Measurements from ENCODE around the gene SRGAP1. TPM values are rescaled to one million over a fixed set of nuclear protein-coding genes. Genes with fewer than 3 reads are reported as not detected.

Gene SRGAP1
- polyA plus RNA-seq, 1 experiment: 24.9 TPM

- CTCF ChIA-PET: no interaction called here
Measured at GRCh38 chr12:64203036-64203435, 358.5 kb downstream of the SRGAP1 start.

DNA sequence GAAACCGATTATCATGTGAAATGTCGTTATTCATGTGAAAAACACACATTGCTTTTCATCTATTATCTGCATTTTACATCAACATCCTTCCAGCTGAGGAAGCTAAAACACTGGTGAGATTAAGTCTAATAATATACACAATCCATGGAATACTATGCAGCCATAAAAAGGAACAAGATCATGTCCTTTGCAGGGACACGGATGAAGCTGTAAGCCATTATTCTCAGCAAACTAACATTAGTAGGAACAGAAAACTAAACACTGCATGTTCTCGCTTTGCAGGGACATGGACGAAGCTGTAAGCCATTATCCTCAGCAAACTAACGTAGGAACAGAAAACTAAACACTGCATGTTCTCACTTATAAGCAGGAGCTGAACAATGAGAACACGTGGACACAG is 359.3 kb downstream of the SRGAP1 start:
- H3K27ac ChIP-seq (ENCODE audit: low read depth, low read length): no peak overlapping the region
- H3K4me3 ChIP-seq (ENCODE audit: low read depth, low read length): no peak overlapping the region
- CTCF ChIA-PET: no interaction called here
- DNase-seq (ENCODE audit: low read depth, low spot score): no peak
- no peaks in the 10 kb centered on the region for H3K27me3 ChIP-seq (ENCODE audit: control insufficient read depth, insufficient read depth, low read length)
- H3K9me3 ChIP-seq (ENCODE audit: control insufficient read depth, insufficient read depth, low read length): no peaks in the 10 kb centered on the region
- TF ChIP-seq, protein P1, sequence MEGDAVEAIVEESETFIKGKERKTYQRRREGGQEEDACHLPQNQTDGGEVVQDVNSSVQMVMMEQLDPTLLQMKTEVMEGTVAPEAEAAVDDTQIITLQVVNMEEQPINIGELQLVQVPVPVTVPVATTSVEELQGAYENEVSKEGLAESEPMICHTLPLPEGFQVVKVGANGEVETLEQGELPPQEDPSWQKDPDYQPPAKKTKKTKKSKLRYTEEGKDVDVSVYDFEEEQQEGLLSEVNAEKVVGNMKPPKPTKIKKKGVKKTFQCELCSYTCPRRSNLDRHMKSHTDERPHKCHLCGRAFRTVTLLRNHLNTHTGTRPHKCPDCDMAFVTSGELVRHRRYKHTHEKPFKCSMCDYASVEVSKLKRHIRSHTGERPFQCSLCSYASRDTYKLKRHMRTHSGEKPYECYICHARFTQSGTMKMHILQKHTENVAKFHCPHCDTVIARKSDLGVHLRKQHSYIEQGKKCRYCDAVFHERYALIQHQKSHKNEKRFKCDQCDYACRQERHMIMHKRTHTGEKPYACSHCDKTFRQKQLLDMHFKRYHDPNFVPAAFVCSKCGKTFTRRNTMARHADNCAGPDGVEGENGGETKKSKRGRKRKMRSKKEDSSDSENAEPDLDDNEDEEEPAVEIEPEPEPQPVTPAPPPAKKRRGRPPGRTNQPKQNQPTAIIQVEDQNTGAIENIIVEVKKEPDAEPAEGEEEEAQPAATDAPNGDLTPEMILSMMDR (IDR thresholded peaks at IDR 0.05; ENCODE audit: low read depth, low read length): no peak
- POLR2A ChIA-PET: no interaction called here

More at GRCh38 chr12:64203036-64203435, 358.5 kb downstream of the SRGAP1 start:
- Histone ChIP-seq H3K27me3 (ENCODE audit: control insufficient read depth, insufficient read depth, low read length) (no peaks in the 10 kb centered on the region), H3K27ac (ENCODE audit: low read depth, low read length) (no peak overlapping the region), H3K4me3 (ENCODE audit: low read depth, low read length) (no peak overlapping the region), H3K9me3 (ENCODE audit: control insufficient read depth, insufficient read depth, low read length) (no peaks in the 10 kb centered on the region)
- TF ChIP-seq, protein P1 (IDR thresholded peaks at IDR 0.05; ENCODE audit: low read depth, low read length): no peak
- POLR2A ChIA-PET: no interaction called here
- no peak for DNase-seq (ENCODE audit: low read depth, low spot score)

GRCh38 chr12:64205542-64205941 is 361.0 kb downstream of the SRGAP1 start:
- Histone ChIP-seq H3K27ac (ENCODE audit: low read depth, low read length) (no peak overlapping the region), H3K9me3 (ENCODE audit: control insufficient read depth, insufficient read depth, low read length) (no peaks in the 10 kb centered on the region), H3K27me3 (ENCODE audit: control insufficient read depth, insufficient read depth, low read length) (no peaks in the 10 kb centered on the region), H3K4me3 (ENCODE audit: low read depth, low read length) (no peak overlapping the region)
- no peak for DNase-seq (ENCODE audit: low read depth, low spot score)
- TF ChIP-seq, protein P1 (IDR thresholded peaks at IDR 0.05; ENCODE audit: low read depth, low read length): no peak
- CTCF ChIA-PET: interaction anchor here (0.9 kb wide), 1 partner anchor 14 kb away, joined by 3 read pairs; no protein-coding TSS in a partner anchor
- POLR2A ChIA-PET: no interaction called here

DNA sequence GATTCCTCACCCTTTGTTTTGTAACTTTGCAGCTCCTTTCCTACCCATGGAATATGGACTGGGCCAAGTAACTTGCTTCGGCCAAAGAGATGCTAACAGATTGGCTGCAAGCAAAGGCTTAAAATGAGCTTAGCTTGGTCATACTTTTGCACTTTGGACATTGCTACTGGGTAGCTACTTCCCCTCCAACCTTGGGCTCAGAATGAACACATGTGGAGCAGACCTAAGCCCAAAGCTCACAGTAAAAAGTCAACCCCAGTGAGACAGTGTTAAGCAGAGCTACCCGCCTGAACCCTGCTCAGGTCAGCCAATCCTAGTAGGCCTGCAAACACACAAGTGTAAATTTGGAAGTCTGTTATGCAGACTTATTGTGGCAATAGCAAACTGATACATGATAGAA is 363.0 kb downstream of the SRGAP1 start:
- H3K27me3 ChIP-seq (ENCODE audit: control insufficient read depth, insufficient read depth, low read length): no peaks in the 10 kb centered on the region
- H3K9me3 ChIP-seq (ENCODE audit: control insufficient read depth, insufficient read depth, low read length): no peaks in the 10 kb centered on the region
- POLR2A ChIA-PET: no interaction called here
- H3K27ac ChIP-seq (ENCODE audit: low read depth, low read length): no peak overlapping the region
- CTCF ChIA-PET: interaction anchor here (0.5 kb wide), 1 partner anchor 184 kb away, joined by 3 read pairs; no protein-coding TSS in a partner anchor
- no peak overlapping the region for H3K4me3 ChIP-seq (ENCODE audit: low read depth, low read length)
- no peak for DNase-seq (ENCODE audit: low read depth, low spot score)
- TF ChIP-seq, protein P1 (IDR thresholded peaks at IDR 0.05; ENCODE audit: low read depth, low read length): no peak

Small RNA genes within 50 kb of the gene (small RNA-seq; reads per million reads assigned to genes)
- gene AC020611.1 (ENCODE audit: insufficient read length, low read depth) (not detected), gene RNU6-1009P (ENCODE audit: insufficient read length, low read depth) (not detected)

Other genes with a start within 250 kb of the SRGAP1 start
- gene DPY19L2, start 176.2 kb upstream of the SRGAP1 start, polyA plus RNA-seq (2011; rRNA removed): 5.1 and 7.8 TPM in 2 replicates
- gene RXYLT1, start 64.8 kb upstream of the SRGAP1 start, polyA plus RNA-seq (2011; rRNA removed): 12.6 and 18.2 TPM in 2 replicates

Measured in AG04450 (cell line).